Measurements from ENCODE around the gene RNF208.

- TF ChIP-seq, protein P1, sequence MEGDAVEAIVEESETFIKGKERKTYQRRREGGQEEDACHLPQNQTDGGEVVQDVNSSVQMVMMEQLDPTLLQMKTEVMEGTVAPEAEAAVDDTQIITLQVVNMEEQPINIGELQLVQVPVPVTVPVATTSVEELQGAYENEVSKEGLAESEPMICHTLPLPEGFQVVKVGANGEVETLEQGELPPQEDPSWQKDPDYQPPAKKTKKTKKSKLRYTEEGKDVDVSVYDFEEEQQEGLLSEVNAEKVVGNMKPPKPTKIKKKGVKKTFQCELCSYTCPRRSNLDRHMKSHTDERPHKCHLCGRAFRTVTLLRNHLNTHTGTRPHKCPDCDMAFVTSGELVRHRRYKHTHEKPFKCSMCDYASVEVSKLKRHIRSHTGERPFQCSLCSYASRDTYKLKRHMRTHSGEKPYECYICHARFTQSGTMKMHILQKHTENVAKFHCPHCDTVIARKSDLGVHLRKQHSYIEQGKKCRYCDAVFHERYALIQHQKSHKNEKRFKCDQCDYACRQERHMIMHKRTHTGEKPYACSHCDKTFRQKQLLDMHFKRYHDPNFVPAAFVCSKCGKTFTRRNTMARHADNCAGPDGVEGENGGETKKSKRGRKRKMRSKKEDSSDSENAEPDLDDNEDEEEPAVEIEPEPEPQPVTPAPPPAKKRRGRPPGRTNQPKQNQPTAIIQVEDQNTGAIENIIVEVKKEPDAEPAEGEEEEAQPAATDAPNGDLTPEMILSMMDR (IDR thresholded peaks at IDR 0.05), result no peak
- no peak for TF ChIP-seq POLR2A (IDR thresholded peaks at IDR 0.05)
These were observed 41.5 kb upstream of the RNF208 start for GRCh38 chr9:137263506-137263905.
